HCT116 (cell line): ENCODE data around the gene EPS15. TPM values are rescaled to one million over a fixed set of nuclear protein-coding genes. Genes with fewer than 3 reads are reported as not detected.

Source experiments
- ATAC-seq: fragments of 200-7000 bp; cut with Tn5 transposase; 2 replicates; pipeline ENCODE4 v1.9.1; 2020; ENCODE audit warnings: mild to moderate bottlenecking, moderate library complexity
- BruUV-seq: library from RNA; stranded (reverse); fragments of 400-500 nt; replicated peaks from 2 replicates; lab custom pipeline; 2021; lab: Mats Ljungman, UMichigan
- CTCF ChIA-PET: fragments of 300-600 bp; sonication (Branson Sonifier 250); formaldehyde crosslinking; loops from one replicate; lab custom pipeline; 2021; ENCODE audit warnings: antibody characterized with exemption; lab: Charles Lee
- POLR2A ChIA-PET: fragments of 300-600, 350-600 bp; sonication (Branson Sonifier 250); formaldehyde crosslinking; loops from one replicate; lab custom pipeline; 2021; ENCODE audit warnings: antibody characterized with exemption; lab: Charles Lee
- RAD21 ChIA-PET, 2 experiments: fragments of 300-600 bp; sonication (Branson Sonifier 250); formaldehyde crosslinking; loops; one replicate each; lab custom pipeline; 2023; ENCODE audit warnings: low total read pairs in 2 of 2; ENCODE audit not compliant: uncharacterized antibody in 2 of 2, unreplicated experiment in 2 of 2, low non-redundant PET in 1 of 2; lab: Charles Lee
- DNase-seq: peaks from one replicate; pipeline ENCODE4 v3.0.0-alpha.2; 2010; ENCODE audit warnings: low read depth, low spot score
- H2AFZ ChIP-seq: fragments of 200-600 bp; shearing (Covaris generic), sonication (generic); 2 replicates; pipeline ENCODE4 v1.6.1; 2017; ENCODE audit warnings: low read depth, mixed run types, mixed read lengths, antibody characterized with exemption, low read length; ENCODE audit not compliant: poor library complexity, severe bottlenecking
- H3K27ac ChIP-seq: 2 replicates; pipeline ENCODE4 v1.5.1; 2012; ENCODE audit warnings: low read depth, low read length
- H3K27me3 ChIP-seq: fragments of 200-600 bp; sonication (generic); 2 replicates; pipeline ENCODE4 v1.6.1; 2016; ENCODE audit warnings: mixed run types, low read length, mixed read lengths; ENCODE audit not compliant: insufficient read depth
- H3K36me3 ChIP-seq, 2 experiments: fragments of 200-500 bp in 1 of 2; fragments of 200-600 bp in 1 of 2; sonication (Bioruptor generic) in 1 of 2; sonication (generic) in 1 of 2; 2 replicates each; pipeline versions ENCODE4 v1.5.1 to v1.6.1; 2014 to 2016; ENCODE audit warnings: low read length in 2 of 2, inconsistent platforms in 1 of 2, mixed read lengths in 1 of 2, mixed run types in 1 of 2; ENCODE audit not compliant: insufficient read depth in 2 of 2, control insufficient read depth in 1 of 2
- H3K4me1 ChIP-seq, 2 experiments: fragments of 200-600 bp in 1 of 2; sonication (generic) in 1 of 2; 2 replicates each; pipeline versions ENCODE4 v1.5.1 to v1.6.1; 2012 to 2017; ENCODE audit warnings: low read length in 2 of 2, inconsistent platforms in 1 of 2, mild to moderate bottlenecking in 1 of 2, mixed read lengths in 1 of 2, mixed run types in 1 of 2, moderate library complexity in 1 of 2; ENCODE audit not compliant: insufficient read depth in 2 of 2, control insufficient read depth in 1 of 2
- H3K4me2 ChIP-seq: fragments of 200-600 bp; sonication (generic); 2 replicates; pipeline ENCODE4 v1.6.1; 2017; ENCODE audit warnings: mixed run types, low read length, mixed read lengths
- H3K4me3 ChIP-seq, 2 experiments: fragments of 200-600 bp in 1 of 2; sonication (generic) in 1 of 2; replicated peaks in 1 of 2; 2 replicates each; pipeline ENCODE4 v1.5.1; 2011 to 2016; ENCODE audit warnings: low read length in 2 of 2, control low read depth in 1 of 2, low read depth in 1 of 2, mild to moderate bottlenecking in 1 of 2, mixed read lengths in 1 of 2, mixed run types in 1 of 2
- H3K79me2 ChIP-seq: fragments of 200-600 bp; sonication (generic); 2 replicates; pipeline ENCODE4 v1.6.1; 2017; ENCODE audit warnings: mild to moderate bottlenecking, mixed run types, low read length, moderate library complexity, mixed read lengths; ENCODE audit not compliant: insufficient read depth
- H3K9ac ChIP-seq: fragments of 200-600 bp; sonication (generic); 2 replicates; pipeline ENCODE4 v1.6.1; 2016; ENCODE audit warnings: low read length, mixed read lengths
- H3K9me2 ChIP-seq: fragments of 200-600 bp; sonication (generic), shearing (Covaris generic); 2 replicates; pipeline ENCODE4 v1.6.1; 2017; ENCODE audit warnings: mixed run types, mild to moderate bottlenecking, moderate library complexity; ENCODE audit not compliant: insufficient read depth
- H3K9me3 ChIP-seq, 2 experiments: fragments of 200-500 bp in 1 of 2; fragments of 200-600 bp in 1 of 2; sonication (Bioruptor generic) in 1 of 2; sonication (generic) in 1 of 2; 2 replicates each; pipeline ENCODE4 v1.6.1; 2014 to 2017; ENCODE audit warnings: low read length in 2 of 2, mixed read lengths in 2 of 2, inconsistent platforms in 1 of 2, low read depth in 1 of 2, mild to moderate bottlenecking in 1 of 2, mixed run types in 1 of 2, moderate library complexity in 1 of 2; ENCODE audit not compliant: control insufficient read depth in 1 of 2, insufficient read depth in 1 of 2
- H4K20me1 ChIP-seq: fragments of 200-600 bp; sonication (generic), shearing (Covaris generic); 2 replicates; pipeline ENCODE4 v1.6.1; 2017; ENCODE audit warnings: mixed run types, mild to moderate bottlenecking, moderate library complexity; ENCODE audit not compliant: insufficient read depth
- CBX3 ChIP-seq: IDR thresholded peaks from 2 replicates; pipeline ENCODE4 v1.6.1; 2012; ENCODE audit warnings: low read depth
- CEBPB ChIP-seq: IDR thresholded peaks from 2 replicates; pipeline ENCODE4 v1.6.1; 2012; ENCODE audit warnings: low read depth
- EGR1 ChIP-seq: IDR thresholded peaks from 2 replicates; pipeline ENCODE4 v1.6.1; 2012; ENCODE audit warnings: low read depth
- ELF1 ChIP-seq: IDR thresholded peaks from 2 replicates; pipeline ENCODE4 v1.6.1; 2012; ENCODE audit warnings: low read depth, borderline replicate concordance
- EZH2 ChIP-seq: fragments of 200-600 bp; sonication (generic); IDR thresholded peaks from 2 replicates; pipeline ENCODE4 v1.6.1; 2017; ENCODE audit warnings: antibody characterized with exemption, mixed run types
- EZH2phosphoT487 ChIP-seq: fragments of 200-600 bp; IDR thresholded peaks from 2 replicates; pipeline ENCODE4 v1.6.1; 2018; ENCODE audit warnings: antibody characterized with exemption, borderline replicate concordance
- FOSL1 ChIP-seq: IDR thresholded peaks from 2 replicates; pipeline ENCODE4 v1.6.1; 2012; ENCODE audit warnings: low read depth
- JUND ChIP-seq: IDR thresholded peaks from 2 replicates; pipeline ENCODE4 v1.6.1; 2012
- MAX ChIP-seq: IDR thresholded peaks from 2 replicates; pipeline ENCODE4 v1.6.1; 2012
- POLR2AphosphoS5 ChIP-seq: IDR thresholded peaks from 2 replicates; pipeline ENCODE4 v1.6.1; 2011; ENCODE audit warnings: mild to moderate bottlenecking, low read depth, low read length, moderate library complexity
- RAD21 ChIP-seq: IDR thresholded peaks from 2 replicates; pipeline ENCODE4 v1.6.1; 2012; ENCODE audit warnings: low read depth, mild to moderate bottlenecking
- SP1 ChIP-seq: IDR thresholded peaks from 2 replicates; pipeline ENCODE4 v1.6.1; 2012; ENCODE audit warnings: low read depth
- SRF ChIP-seq: IDR thresholded peaks from 2 replicates; pipeline ENCODE4 v1.6.1; 2012; ENCODE audit warnings: low read depth
- TCF7L2 ChIP-seq: IDR thresholded peaks from 2 replicates; pipeline ENCODE4 v1.7.0; 2011; ENCODE audit warnings: borderline replicate concordance, inconsistent platforms; ENCODE audit not compliant: insufficient read depth, insufficient read length; ENCODE audit errors: extremely low read depth
- ZBTB33 ChIP-seq: IDR thresholded peaks from 2 replicates; pipeline ENCODE4 v1.6.1; 2011; ENCODE audit warnings: mild to moderate bottlenecking, low read length, moderate library complexity; ENCODE audit not compliant: insufficient replicate concordance; ENCODE audit errors: extremely low read depth
- ZFX ChIP-seq: fragments of 450-650 bp; IDR thresholded peaks from 2 replicates; pipeline ENCODE4 v1.6.1; 2017
- ZNF274 ChIP-seq: fragments of 200-500 bp; sonication (Bioruptor generic); IDR thresholded peaks from 2 replicates; pipeline ENCODE4 v1.6.1; 2014; ENCODE audit warnings: mild to moderate bottlenecking, low read depth, low read length, inconsistent platforms
- intact Hi-C: fragments of 100-400 bp; cut with micrococcal nuclease; formaldehyde crosslinking; loops from 2 replicates; pipeline ENCODE4 v1.10.0; 2022
- total RNA-seq: library from RNA; stranded (reverse); gene quantifications from one replicate; pipeline ENCODE4 v1.2.1, GENCODE V29; 2021; ENCODE audit not compliant: unreplicated experiment
- TF ChIP-seq, protein P1 (sequence below): IDR thresholded peaks from 2 replicates; pipeline ENCODE4 v1.6.1; 2012
- TF ChIP-seq, protein P2 (sequence below), 3 experiments: fragments of 200-600 bp in 1 of 3; sonication (generic) in 1 of 3; IDR thresholded peaks in 2 of 3; conservative IDR thresholded peaks in 1 of 3; 2 replicates each; pipeline ENCODE4 v1.5.1; 2012 to 2017; ENCODE audit warnings: low read depth in 2 of 3, low read length in 2 of 3, antibody characterized with exemption in 1 of 3, borderline replicate concordance in 1 of 3, control low read depth in 1 of 3, mild to moderate bottlenecking in 1 of 3, mixed read lengths in 1 of 3, mixed run types in 1 of 3, moderate library complexity in 1 of 3; ENCODE audit not compliant: insufficient read depth in 1 of 3
- TF ChIP-seq, protein P3 (sequence below): IDR thresholded peaks from 2 replicates; pipeline ENCODE4 v1.6.1; 2012; ENCODE audit warnings: low read depth

EPS15 gene
- total RNA-seq, 1 experiment from 2014 or later = 41.2 TPM

DNA sequence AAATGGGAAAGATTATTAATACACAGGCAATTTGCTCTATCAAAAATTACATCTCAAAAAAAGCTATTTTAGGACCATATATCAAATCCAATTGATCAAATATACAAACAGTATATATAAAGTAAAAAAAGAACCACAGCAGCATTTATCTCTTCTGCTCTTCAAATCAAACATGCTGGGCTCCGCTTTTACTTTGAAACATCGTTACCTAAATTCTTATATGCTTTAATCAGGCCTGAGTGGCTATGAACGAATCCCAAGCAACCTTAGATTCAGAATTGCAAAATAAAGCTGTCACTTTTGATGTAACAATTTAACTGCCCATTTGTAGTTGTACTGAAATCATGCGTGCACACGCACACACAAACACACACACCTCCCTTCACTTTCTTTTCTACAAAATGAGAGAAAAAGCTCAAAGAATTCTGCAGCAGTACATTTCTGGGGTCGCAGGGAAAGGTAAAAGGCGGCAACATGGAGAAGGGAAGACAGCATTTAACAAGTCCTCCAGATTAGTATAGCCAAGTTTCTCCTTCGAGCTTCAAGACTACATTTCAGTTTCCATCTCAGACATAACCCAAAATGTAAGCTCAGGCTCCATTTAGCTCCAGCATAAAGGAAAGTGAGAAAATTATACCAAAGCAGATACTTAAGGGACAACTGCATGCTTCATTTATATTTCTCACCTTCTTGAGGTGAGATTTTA lies 96.5 kb downstream of the EPS15 start:
- ATAC-seq (no peak), DNase-seq (no peak)
- Histone ChIP-seq H3K27ac (no peak overlapping the region), H3K4me2 (no peak overlapping the region), H3K36me3 (no peaks in the 10 kb centered on the region), H3K9me2 (no peaks in the 10 kb centered on the region), H2AFZ (no peak overlapping the region), H3K4me1 (peaks cover 0 to 9% of the 10 kb centered on the region in 2 experiments; a peak in 3 of 4 replicates), H3K9me3 (no peaks in the 10 kb centered on the region), H3K79me2 (no peaks in the 10 kb centered on the region), H4K20me1 (no peaks in the 10 kb centered on the region), H3K27me3 (no peaks in the 10 kb centered on the region), H3K4me3 (no peak overlapping the region), H3K9ac (no peak overlapping the region)
- RAD21 ChIA-PET = no interaction called here
- intact Hi-C loops = no loop called here
- BruUV-seq = no TSS peak
- TF ChIP-seq, protein P1, sequence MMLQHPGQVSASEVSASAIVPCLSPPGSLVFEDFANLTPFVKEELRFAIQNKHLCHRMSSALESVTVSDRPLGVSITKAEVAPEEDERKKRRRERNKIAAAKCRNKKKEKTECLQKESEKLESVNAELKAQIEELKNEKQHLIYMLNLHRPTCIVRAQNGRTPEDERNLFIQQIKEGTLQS = no peak
- no peak for TF ChIP-seq POLR2AphosphoS5
- TF ChIP-seq SP1 = no peak
- TF ChIP-seq ZBTB33 = no peak
- TF ChIP-seq RAD21 = no peak
- no peak for TF ChIP-seq MAX
- no peak for TF ChIP-seq TCF7L2
- TF ChIP-seq, protein P2, sequence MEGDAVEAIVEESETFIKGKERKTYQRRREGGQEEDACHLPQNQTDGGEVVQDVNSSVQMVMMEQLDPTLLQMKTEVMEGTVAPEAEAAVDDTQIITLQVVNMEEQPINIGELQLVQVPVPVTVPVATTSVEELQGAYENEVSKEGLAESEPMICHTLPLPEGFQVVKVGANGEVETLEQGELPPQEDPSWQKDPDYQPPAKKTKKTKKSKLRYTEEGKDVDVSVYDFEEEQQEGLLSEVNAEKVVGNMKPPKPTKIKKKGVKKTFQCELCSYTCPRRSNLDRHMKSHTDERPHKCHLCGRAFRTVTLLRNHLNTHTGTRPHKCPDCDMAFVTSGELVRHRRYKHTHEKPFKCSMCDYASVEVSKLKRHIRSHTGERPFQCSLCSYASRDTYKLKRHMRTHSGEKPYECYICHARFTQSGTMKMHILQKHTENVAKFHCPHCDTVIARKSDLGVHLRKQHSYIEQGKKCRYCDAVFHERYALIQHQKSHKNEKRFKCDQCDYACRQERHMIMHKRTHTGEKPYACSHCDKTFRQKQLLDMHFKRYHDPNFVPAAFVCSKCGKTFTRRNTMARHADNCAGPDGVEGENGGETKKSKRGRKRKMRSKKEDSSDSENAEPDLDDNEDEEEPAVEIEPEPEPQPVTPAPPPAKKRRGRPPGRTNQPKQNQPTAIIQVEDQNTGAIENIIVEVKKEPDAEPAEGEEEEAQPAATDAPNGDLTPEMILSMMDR (IDR thresholded peaks at IDR 0.05 in 2 of 3, conservative IDR thresholded peaks at IDR 0.05 in 1 of 3; ENCODE audit: borderline replicate concordance in 1 of 3, insufficient read depth in 1 of 3, low read depth in 2 of 3, low read length in 2 of 3) = no peak
- no peak for TF ChIP-seq ELF1
- no peak for TF ChIP-seq CBX3
- no peak for TF ChIP-seq ZFX
- TF ChIP-seq SRF = no peak
- TF ChIP-seq EZH2phosphoT487 = no peak
- TF ChIP-seq JUND = no peak; the same call in 1 of the 2 replicates
- no peak for TF ChIP-seq FOSL1
- TF ChIP-seq, protein P3, sequence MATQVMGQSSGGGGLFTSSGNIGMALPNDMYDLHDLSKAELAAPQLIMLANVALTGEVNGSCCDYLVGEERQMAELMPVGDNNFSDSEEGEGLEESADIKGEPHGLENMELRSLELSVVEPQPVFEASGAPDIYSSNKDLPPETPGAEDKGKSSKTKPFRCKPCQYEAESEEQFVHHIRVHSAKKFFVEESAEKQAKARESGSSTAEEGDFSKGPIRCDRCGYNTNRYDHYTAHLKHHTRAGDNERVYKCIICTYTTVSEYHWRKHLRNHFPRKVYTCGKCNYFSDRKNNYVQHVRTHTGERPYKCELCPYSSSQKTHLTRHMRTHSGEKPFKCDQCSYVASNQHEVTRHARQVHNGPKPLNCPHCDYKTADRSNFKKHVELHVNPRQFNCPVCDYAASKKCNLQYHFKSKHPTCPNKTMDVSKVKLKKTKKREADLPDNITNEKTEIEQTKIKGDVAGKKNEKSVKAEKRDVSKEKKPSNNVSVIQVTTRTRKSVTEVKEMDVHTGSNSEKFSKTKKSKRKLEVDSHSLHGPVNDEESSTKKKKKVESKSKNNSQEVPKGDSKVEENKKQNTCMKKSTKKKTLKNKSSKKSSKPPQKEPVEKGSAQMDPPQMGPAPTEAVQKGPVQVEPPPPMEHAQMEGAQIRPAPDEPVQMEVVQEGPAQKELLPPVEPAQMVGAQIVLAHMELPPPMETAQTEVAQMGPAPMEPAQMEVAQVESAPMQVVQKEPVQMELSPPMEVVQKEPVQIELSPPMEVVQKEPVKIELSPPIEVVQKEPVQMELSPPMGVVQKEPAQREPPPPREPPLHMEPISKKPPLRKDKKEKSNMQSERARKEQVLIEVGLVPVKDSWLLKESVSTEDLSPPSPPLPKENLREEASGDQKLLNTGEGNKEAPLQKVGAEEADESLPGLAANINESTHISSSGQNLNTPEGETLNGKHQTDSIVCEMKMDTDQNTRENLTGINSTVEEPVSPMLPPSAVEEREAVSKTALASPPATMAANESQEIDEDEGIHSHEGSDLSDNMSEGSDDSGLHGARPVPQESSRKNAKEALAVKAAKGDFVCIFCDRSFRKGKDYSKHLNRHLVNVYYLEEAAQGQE = no peak
- TF ChIP-seq EZH2 = no peak
- no peak for TF ChIP-seq CEBPB
- no peak for TF ChIP-seq ZNF274
- TF ChIP-seq EGR1 = no peak
- CTCF ChIA-PET = interaction anchor here (0.7 kb wide), 1 partner anchor 113 kb away, joined by 3 read pairs; no protein-coding TSS in a partner anchor
- POLR2A ChIA-PET = no interaction called here
